Measurements from ENCODE around the gene FAM53B.

FAM53B gene

DNA sequence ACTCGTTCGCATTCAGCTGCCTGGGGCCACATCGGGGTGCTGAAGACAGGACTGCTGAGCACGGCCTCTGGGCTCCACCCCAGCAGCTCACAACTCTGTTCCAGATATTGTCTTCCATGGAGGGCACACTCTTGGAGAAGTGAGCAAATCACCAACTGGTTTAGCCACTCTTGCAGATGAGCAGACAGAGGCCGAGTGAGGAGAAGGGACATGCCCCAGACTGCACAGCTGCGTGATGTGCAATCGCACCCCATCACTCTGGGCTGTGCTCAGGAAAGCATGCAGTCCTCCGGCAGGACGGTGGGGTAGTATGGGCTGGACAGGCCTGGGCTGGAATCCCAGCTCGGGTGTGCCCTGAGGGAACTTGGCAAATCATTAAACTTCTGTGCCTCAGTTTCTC lies 111.6 kb downstream of the FAM53B start:
- peaks cover 6% of the 10 kb centered on the region for H3K36me3 ChIP-seq
- H3K4me1 ChIP-seq (ENCODE audit: control insufficient read depth in 1 of 2, insufficient read depth in 1 of 2, low read depth in 1 of 2, low read length in 1 of 2): peaks cover 26 to 36% of the 10 kb centered on the region in 2 experiments
- no peaks in the 10 kb centered on the region for H3K27me3 ChIP-seq
- H3K9me3 ChIP-seq: no peaks in the 10 kb centered on the region
- no peak overlapping the region for H3K4me3 ChIP-seq (ENCODE audit: low read depth in 1 of 2, low read length in 1 of 2)
- H3K27ac ChIP-seq: no peak overlapping the region
- TF ChIP-seq, protein P1, sequence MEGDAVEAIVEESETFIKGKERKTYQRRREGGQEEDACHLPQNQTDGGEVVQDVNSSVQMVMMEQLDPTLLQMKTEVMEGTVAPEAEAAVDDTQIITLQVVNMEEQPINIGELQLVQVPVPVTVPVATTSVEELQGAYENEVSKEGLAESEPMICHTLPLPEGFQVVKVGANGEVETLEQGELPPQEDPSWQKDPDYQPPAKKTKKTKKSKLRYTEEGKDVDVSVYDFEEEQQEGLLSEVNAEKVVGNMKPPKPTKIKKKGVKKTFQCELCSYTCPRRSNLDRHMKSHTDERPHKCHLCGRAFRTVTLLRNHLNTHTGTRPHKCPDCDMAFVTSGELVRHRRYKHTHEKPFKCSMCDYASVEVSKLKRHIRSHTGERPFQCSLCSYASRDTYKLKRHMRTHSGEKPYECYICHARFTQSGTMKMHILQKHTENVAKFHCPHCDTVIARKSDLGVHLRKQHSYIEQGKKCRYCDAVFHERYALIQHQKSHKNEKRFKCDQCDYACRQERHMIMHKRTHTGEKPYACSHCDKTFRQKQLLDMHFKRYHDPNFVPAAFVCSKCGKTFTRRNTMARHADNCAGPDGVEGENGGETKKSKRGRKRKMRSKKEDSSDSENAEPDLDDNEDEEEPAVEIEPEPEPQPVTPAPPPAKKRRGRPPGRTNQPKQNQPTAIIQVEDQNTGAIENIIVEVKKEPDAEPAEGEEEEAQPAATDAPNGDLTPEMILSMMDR (IDR thresholded peaks at IDR 0.05): no peak

DNA sequence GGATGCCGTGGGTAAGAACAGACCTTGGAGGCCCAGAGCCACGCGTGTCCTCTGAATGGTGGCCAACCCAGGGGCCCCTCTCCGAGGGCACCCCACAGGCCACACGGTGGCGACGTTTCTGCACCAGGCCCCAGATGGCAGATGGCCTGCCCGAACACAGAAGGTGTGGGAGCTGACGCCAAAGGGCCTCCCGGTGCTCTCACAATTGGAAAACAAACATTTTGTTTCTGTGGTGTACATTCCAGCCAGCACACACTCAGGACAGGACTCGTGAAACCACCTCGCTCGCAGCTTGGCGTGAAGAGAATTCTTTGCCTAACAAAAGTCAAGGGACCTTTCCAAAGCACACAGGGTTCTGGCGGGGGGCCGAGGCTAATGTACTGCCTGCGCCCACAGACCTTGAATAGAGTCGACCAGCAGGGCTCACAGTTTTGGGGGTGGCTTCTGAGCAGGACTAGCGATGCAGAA lies 112.1 kb downstream of the FAM53B start:
- H3K27ac ChIP-seq: no peak overlapping the region
- no peaks in the 10 kb centered on the region for H3K9me3 ChIP-seq
- H3K4me1 ChIP-seq (ENCODE audit: control insufficient read depth in 1 of 2, insufficient read depth in 1 of 2, low read depth in 1 of 2, low read length in 1 of 2): peaks cover 21 to 32% of the 10 kb centered on the region in 2 experiments
- TF ChIP-seq, protein P1 (IDR thresholded peaks at IDR 0.05): peak; percentile 39
- peaks cover 6% of the 10 kb centered on the region for H3K36me3 ChIP-seq
- H3K4me3 ChIP-seq (ENCODE audit: low read depth in 1 of 2, low read length in 1 of 2): no peak overlapping the region
- H3K27me3 ChIP-seq: no peaks in the 10 kb centered on the region

DNA sequence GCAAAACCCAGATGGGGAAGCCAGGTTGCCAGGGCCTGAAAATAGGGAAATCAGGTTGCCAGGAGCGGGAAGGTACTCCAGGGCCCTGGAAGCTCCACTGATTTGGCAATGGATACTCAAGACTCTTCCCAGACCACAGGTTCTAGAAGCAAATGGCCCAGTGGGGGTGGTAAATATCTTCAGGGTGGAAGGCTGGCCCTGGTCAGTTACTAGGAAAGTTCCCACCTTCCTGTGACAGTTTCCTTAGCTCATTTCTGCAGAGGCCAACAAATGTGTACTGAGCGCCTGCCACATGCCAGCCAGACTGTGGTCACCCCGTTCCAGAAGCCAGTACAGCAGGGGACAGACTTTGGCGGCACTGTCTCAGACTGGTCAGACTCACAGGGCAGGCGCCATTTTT lies 113.6 kb downstream of the FAM53B start:
- peak overlapping the region; percentile 46 for H3K27ac ChIP-seq
- peaks cover 16 to 24% of the 10 kb centered on the region in 2 experiments for H3K4me1 ChIP-seq (ENCODE audit: control insufficient read depth in 1 of 2, insufficient read depth in 1 of 2, low read depth in 1 of 2, low read length in 1 of 2)

DNA sequence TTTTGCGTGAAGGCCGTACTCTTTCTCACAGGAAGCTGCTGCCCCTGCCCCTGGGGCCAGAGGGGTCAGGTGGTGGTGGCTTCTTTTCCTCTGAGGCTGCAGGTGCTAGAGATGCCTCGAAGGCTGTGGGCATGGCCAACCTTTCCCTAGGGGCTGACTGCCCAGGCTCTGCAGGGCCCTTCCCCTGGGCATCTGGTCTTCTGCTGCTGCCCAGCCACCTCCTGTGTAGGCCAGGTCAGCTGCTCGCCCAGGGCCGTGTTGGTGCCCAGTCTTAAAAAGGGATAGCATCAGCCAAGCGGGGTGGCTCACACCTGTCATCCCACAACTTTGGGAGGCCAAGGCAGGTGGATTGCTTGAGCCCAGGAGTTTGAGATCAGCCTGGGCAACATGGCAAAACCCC lies 114.3 kb downstream of the FAM53B start:
- no peaks in the 10 kb centered on the region for H3K27me3 ChIP-seq
- peaks cover 16 to 24% of the 10 kb centered on the region in 2 experiments for H3K4me1 ChIP-seq (ENCODE audit: control insufficient read depth in 1 of 2, insufficient read depth in 1 of 2, low read depth in 1 of 2, low read length in 1 of 2)
- TF ChIP-seq, protein P1 (IDR thresholded peaks at IDR 0.05): no peak
- peak overlapping the region; percentile 46 for H3K27ac ChIP-seq
- H3K4me3 ChIP-seq (ENCODE audit: low read depth in 1 of 2, low read length in 1 of 2): no peak overlapping the region
- H3K36me3 ChIP-seq: peaks cover 10% of the 10 kb centered on the region
- no peaks in the 10 kb centered on the region for H3K9me3 ChIP-seq

More for the DNA sequence above, 113.6 kb downstream of the FAM53B start:
- TF ChIP-seq, protein P1 (IDR thresholded peaks at IDR 0.05): no peak
- no peaks in the 10 kb centered on the region for H3K27me3 ChIP-seq
- peaks cover 6% of the 10 kb centered on the region for H3K36me3 ChIP-seq
- H3K4me3 ChIP-seq (ENCODE audit: low read depth in 1 of 2, low read length in 1 of 2): no peak overlapping the region
- H3K9me3 ChIP-seq: no peaks in the 10 kb centered on the region

DNA sequence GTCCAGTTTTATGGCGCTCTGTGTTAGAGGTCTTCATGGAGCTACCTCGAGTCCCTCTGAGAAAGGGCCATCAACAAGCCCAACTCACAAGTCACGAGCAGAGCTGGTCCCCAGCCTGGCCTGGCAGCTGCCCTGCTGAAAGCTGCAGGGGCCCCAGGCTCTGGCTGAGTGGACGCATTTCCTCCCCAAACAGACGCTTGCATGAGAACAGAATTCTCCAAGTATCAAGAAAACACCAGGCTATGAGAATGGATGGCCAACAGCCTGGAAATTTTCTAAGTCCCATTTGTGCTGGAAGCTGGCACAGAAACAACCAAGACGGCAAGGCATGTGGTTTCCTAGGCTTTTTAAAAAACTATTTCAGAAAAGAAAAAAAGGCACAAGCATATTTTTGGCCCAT lies 114.8 kb downstream of the FAM53B start:
- Histone ChIP-seq H3K27ac (peak overlapping the region; percentile 46), H3K36me3 (peaks cover 13% of the 10 kb centered on the region), H3K4me3 (ENCODE audit: low read depth in 1 of 2, low read length in 1 of 2) (no peak overlapping the region), H3K9me3 (no peaks in the 10 kb centered on the region), H3K27me3 (no peaks in the 10 kb centered on the region), H3K4me1 (ENCODE audit: control insufficient read depth in 1 of 2, insufficient read depth in 1 of 2, low read depth in 1 of 2, low read length in 1 of 2) (peaks cover 16 to 24% of the 10 kb centered on the region in 2 experiments)
- TF ChIP-seq, protein P1 (IDR thresholded peaks at IDR 0.05): no peak

DNA sequence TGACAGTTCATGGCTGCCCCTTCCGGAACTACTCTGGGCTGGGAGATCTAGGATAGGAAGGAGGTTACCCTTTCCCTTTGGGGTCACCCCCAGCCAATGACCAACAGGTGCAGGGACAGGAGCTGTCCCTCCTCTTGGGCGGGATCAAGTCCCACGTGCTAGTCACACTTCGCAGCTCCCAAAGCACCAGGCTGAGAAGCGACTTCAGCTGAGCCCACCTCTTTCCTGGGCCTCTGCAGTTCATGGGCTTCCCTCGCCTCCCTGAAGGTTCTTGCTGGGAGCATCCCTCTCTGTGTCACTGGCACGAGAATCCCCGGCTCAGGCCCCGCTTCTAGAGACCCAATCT lies 115.5 kb downstream of the FAM53B start:
- Histone ChIP-seq H3K27me3 (no peaks in the 10 kb centered on the region), H3K4me3 (ENCODE audit: low read depth in 1 of 2, low read length in 1 of 2) (no peak overlapping the region), H3K27ac (peak overlapping the region; percentile 46), H3K4me1 (ENCODE audit: control insufficient read depth in 1 of 2, insufficient read depth in 1 of 2, low read depth in 1 of 2, low read length in 1 of 2) (peaks cover 16 to 24% of the 10 kb centered on the region in 2 experiments), H3K36me3 (peaks cover 13% of the 10 kb centered on the region), H3K9me3 (no peaks in the 10 kb centered on the region)
- TF ChIP-seq, protein P1 (IDR thresholded peaks at IDR 0.05): no peak
